Activated CD8-positive, alpha-beta T cell treated with anti-CD3 and anti-CD28 coated beads, Interleukin-2, amount 10 ng/mL, durations not matched to agents 7 days and 5 days (primary cell): ENCODE data around the gene TTC33. TPM values are rescaled to one million over a fixed set of nuclear protein-coding genes. Genes with fewer than 3 reads are reported as not detected.
"Not testable (repeated sequence)": the region's sequence is repeated elsewhere in the genome, so short reads cannot be mapped to it uniquely, and the experiment has no call there.

ENCODE experiments used
- ATAC-seq: fragments of 150-1000 bp; cut with Tn5 transposase; one replicate; pipeline ENCODE4 v1.10.0; 2021; ENCODE audit warnings: moderate library complexity
- CTCF ChIA-PET: fragments of 350-600 bp; sonication (Branson Sonifier 250); formaldehyde crosslinking; loops from one replicate; lab custom pipeline; 2021; ENCODE audit warnings: antibody characterized with exemption; lab: Charles Lee
- POLR2A ChIA-PET: fragments of 350-600 bp; sonication (Branson Sonifier 250); formaldehyde crosslinking; loops from one replicate; lab custom pipeline; 2021; ENCODE audit warnings: antibody characterized with exemption; lab: Charles Lee
- DNase-seq: peaks from one replicate; pipeline ENCODE4 v3.0.0-alpha.2; 2020
- H3K27ac Mint-ChIP-seq: one replicate; pipeline ENCODE4 v1.8.0; 2021; ENCODE audit warnings: mild to moderate bottlenecking, mixed read lengths
- H3K27me3 Mint-ChIP-seq: one replicate; pipeline ENCODE4 v1.8.0; 2021; ENCODE audit warnings: low read depth, mixed read lengths
- H3K36me3 Mint-ChIP-seq: one replicate; pipeline ENCODE4 v1.8.0; 2021; ENCODE audit warnings: low read depth, mixed read lengths
- H3K4me1 Mint-ChIP-seq: one replicate; pipeline ENCODE4 v1.8.0; 2021; ENCODE audit warnings: low read depth, mixed read lengths
- H3K4me3 Mint-ChIP-seq: one replicate; pipeline ENCODE4 v1.8.0; 2021; ENCODE audit warnings: mild to moderate bottlenecking, mixed read lengths
- H3K9me3 Mint-ChIP-seq: one replicate; pipeline ENCODE4 v1.8.0; 2022; ENCODE audit warnings: mixed read lengths; ENCODE audit not compliant: insufficient read depth
- total RNA-seq, 2 experiments: library from RNA; stranded (reverse); gene quantifications; one replicate each; pipeline ENCODE4 v1.2.3, GENCODE V29; 2021

Gene TTC33
- 10 to 100 TPM; 13.4 to 14.0 TPM for total RNA-seq

- DNase-seq (peak; percentile 97), ATAC-seq (peak; percentile 92)
- ChIA-PET POLR2A (interaction anchor here (0.6 to 1.6 kb wide), 7 partner anchors 9 to 1573 kb away, joined by 3 to 7 read pairs (median 4); partner anchors contain the start of gene PRKAA1), CTCF (interaction anchor here (1.0 kb wide), 1 partner anchor 13 kb away, joined by 3 read pairs; no protein-coding TSS in a partner anchor)
- Mint-ChIP-seq H3K4me3 (no peak within 1 kb of the TSS), H3K4me1 (peaks cover 12% of the 10 kb centered on the region), H3K36me3 (peaks cover 30% of the 10 kb centered on the region), H3K9me3 (no peaks in the 10 kb centered on the region), H3K27me3 (no peaks in the 10 kb centered on the region), H3K27ac (no peak within 1 kb of the TSS)
Measured at GRCh38 chr5:40755407-40756365, at the start of gene TTC33. Gene TTC33, minus strand, starts transcription at chr5:40755961. Its CDS starts 8,943 bp downstream, at chr5:40747018.

- POLR2A ChIA-PET, result interaction anchor here (1.6 kb wide), 1 partner anchor 25 kb away, joined by 3 read pairs; no protein-coding TSS in a partner anchor
- H3K27me3 Mint-ChIP-seq, result peaks cover 7% of the 10 kb centered on the region
- no peak overlapping the region for H3K4me3 Mint-ChIP-seq
- H3K9me3 Mint-ChIP-seq, result no peaks in the 10 kb centered on the region
- no peaks in the 10 kb centered on the region for H3K36me3 Mint-ChIP-seq
- no peak overlapping the region for H3K27ac Mint-ChIP-seq
- peaks cover 5% of the 10 kb centered on the region for H3K4me1 Mint-ChIP-seq
- ATAC-seq (no peak), DNase-seq (no peak)
- CTCF ChIA-PET, result no interaction called here
Measured at GRCh38 chr5:40801771-40802562, 46.2 kb upstream of the TTC33 start.

- H3K36me3 Mint-ChIP-seq, result peaks cover 22% of the 10 kb centered on the region
- peaks cover 28% of the 10 kb centered on the region for H3K4me1 Mint-ChIP-seq
- no peak overlapping the region for H3K27ac Mint-ChIP-seq
- no peaks in the 10 kb centered on the region for H3K9me3 Mint-ChIP-seq
- ChIA-PET CTCF (interaction anchor here (1.5 kb wide), 1 partner anchor 14 kb away, joined by 5 read pairs; no protein-coding TSS in a partner anchor), POLR2A (interaction anchor here (1.3 to 2.5 kb wide), 2 partner anchors 33 to 36 kb away, joined by 3 to 7 read pairs; partner anchors contain the start of gene RPL37)
- H3K4me3 Mint-ChIP-seq, result peak overlapping the region; percentile 87
- ATAC-seq, result no peak
- no peak for DNase-seq
- peaks cover 5% of the 10 kb centered on the region for H3K27me3 Mint-ChIP-seq
Measured at GRCh38 chr5:40799258-40799657, 43.5 kb upstream of the TTC33 start.

- Mint-ChIP-seq H3K36me3 (peaks cover 26% of the 10 kb centered on the region), H3K27ac (no peak overlapping the region), H3K4me1 (peaks cover 32% of the 10 kb centered on the region), H3K27me3 (peaks cover 5% of the 10 kb centered on the region), H3K9me3 (no peaks in the 10 kb centered on the region), H3K4me3 (peak overlapping the region; percentile 87)
- ChIA-PET CTCF (interaction anchor here (0.6 to 1.5 kb wide), 3 partner anchors 9 to 34 kb away, joined by 3 to 5 read pairs (median 5); no protein-coding TSS in a partner anchor), POLR2A (interaction anchor here (0.6 to 2.5 kb wide), 4 partner anchors 9 to 143 kb away, joined by 3 to 7 read pairs (median 4); partner anchors contain the start of gene RPL37)
- DNase-seq (no peak), ATAC-seq (no peak)
Measured at GRCh38 chr5:40798801-40799210, 43.0 kb upstream of the TTC33 start.

- peak within 1 kb of the TSS; percentile 87 for H3K4me3 Mint-ChIP-seq
- H3K9me3 Mint-ChIP-seq, result no peaks in the 10 kb centered on the region
- peak within 1 kb of the TSS; percentile 91 for H3K27ac Mint-ChIP-seq
- DNase-seq (peak; percentile 91), ATAC-seq (peak; percentile 95)
- peaks cover 37% of the 10 kb centered on the region for H3K4me1 Mint-ChIP-seq
- peaks cover 5% of the 10 kb centered on the region for H3K27me3 Mint-ChIP-seq
- CTCF ChIA-PET, result interaction anchor here (0.6 to 1.5 kb wide), 3 partner anchors 10 to 35 kb away, joined by 3 to 5 read pairs (median 5); no protein-coding TSS in a partner anchor
- POLR2A ChIA-PET, result interaction anchor here (0.6 to 2.5 kb wide), 8 partner anchors 8 to 1145 kb away, joined by 3 to 7 read pairs (median 4); partner anchors contain the start of genes RPL37 and TTC33
- H3K36me3 Mint-ChIP-seq, result peaks cover 31% of the 10 kb centered on the region
Measured at GRCh38 chr5:40798012-40798800, 42.4 kb upstream of the TTC33 start, which contains the start of gene PRKAA1. Gene PRKAA1, minus strand, starts transcription at chr5:40798374. Its CDS starts 185 bp downstream, at chr5:40798189.

- Mint-ChIP-seq H3K36me3 (peaks cover 33% of the 10 kb centered on the region), H3K4me3 (peak overlapping the region; percentile 82), H3K9me3 (no peaks in the 10 kb centered on the region), H3K27ac (peak overlapping the region; percentile 91), H3K4me1 (peaks cover 38% of the 10 kb centered on the region), H3K27me3 (peaks cover 5% of the 10 kb centered on the region)
- ChIA-PET CTCF (interaction anchor here (1.5 kb wide), 1 partner anchor 16 kb away, joined by 5 read pairs; no protein-coding TSS in a partner anchor), POLR2A (interaction anchor here (0.6 to 2.5 kb wide), 6 partner anchors 9 to 1144 kb away, joined by 3 to 7 read pairs (median 4); partner anchors contain the start of genes RPL37 and TTC33)
- DNase-seq (peak; percentile 81), ATAC-seq (peak; percentile 67)
Measured at GRCh38 chr5:40797273-40798011, 41.7 kb upstream of the TTC33 start.

GRCh38 chr5:40796487-40796889 is 40.7 kb upstream of the TTC33 start:
- POLR2A ChIA-PET, result interaction anchor here (1.8 kb wide), 1 partner anchor 10 kb away, joined by 4 read pairs; no protein-coding TSS in a partner anchor
- CTCF ChIA-PET, result no interaction called here
- Mint-ChIP-seq H3K9me3 (no peaks in the 10 kb centered on the region), H3K27ac (no peak overlapping the region), H3K27me3 (peaks cover 5% of the 10 kb centered on the region), H3K4me1 (peaks cover 38% of the 10 kb centered on the region), H3K36me3 (peaks cover 33% of the 10 kb centered on the region), H3K4me3 (peak overlapping the region; percentile 82)
- no peak for DNase-seq
- ATAC-seq, result no peak

- DNase-seq, CTCF ChIA-PET, H3K27ac Mint-ChIP-seq, H3K9me3 Mint-ChIP-seq, H3K27me3 Mint-ChIP-seq, POLR2A ChIA-PET, H3K4me3 Mint-ChIP-seq, ATAC-seq: not testable (repeated sequence)
- Mint-ChIP-seq H3K36me3 (peaks cover 40% of the 10 kb centered on the region), H3K4me1 (peaks cover 38% of the 10 kb centered on the region)
Measured at GRCh38 chr5:40794877-40795276, 39.1 kb upstream of the TTC33 start.

- H3K27ac Mint-ChIP-seq, H3K4me3 Mint-ChIP-seq, H3K9me3 Mint-ChIP-seq, ATAC-seq, DNase-seq, POLR2A ChIA-PET, H3K27me3 Mint-ChIP-seq, CTCF ChIA-PET: not testable (repeated sequence)
- H3K36me3 Mint-ChIP-seq, result peaks cover 40% of the 10 kb centered on the region
- peaks cover 37% of the 10 kb centered on the region for H3K4me1 Mint-ChIP-seq
Measured at GRCh38 chr5:40794340-40794739, 38.6 kb upstream of the TTC33 start.

GRCh38 chr5:40792691-40793090 is 36.9 kb upstream of the TTC33 start:
- H3K4me1 Mint-ChIP-seq, result peaks cover 35% of the 10 kb centered on the region
- POLR2A ChIA-PET, CTCF ChIA-PET: not testable (repeated sequence)

More at GRCh38 chr5:40792691-40793090, 36.9 kb upstream of the TTC33 start:
- not testable (repeated sequence) for DNase-seq, H3K27ac Mint-ChIP-seq, ATAC-seq, H3K9me3 Mint-ChIP-seq, H3K4me3 Mint-ChIP-seq, H3K27me3 Mint-ChIP-seq
- H3K36me3 Mint-ChIP-seq, result peaks cover 53% of the 10 kb centered on the region
